ENCODE data around the gene NTN5. TPM values are rescaled to one million over a fixed set of nuclear protein-coding genes. Genes with fewer than 3 reads are reported as not detected.
A peak's percentile ranks its signal among the peaks of the same experiment; 100 is the strongest.
"Not testable (repeated sequence)": the region's sequence is repeated elsewhere in the genome, so short reads cannot be mapped to it uniquely, and the experiment has no call there.

Gene NTN5
- total RNA-seq, 6 experiments from 2014 or later, result 0.12 to 0.23 (median 0.18) TPM; not detected in 2

GRCh38 chr19:48634036-48634342 lies 38.8 kb downstream of the NTN5 start:
- Mint-ChIP-seq H3K36me3 (ENCODE audit: low read depth) (no peaks in the 10 kb centered on the region), H3K9me3 (no peaks in the 10 kb centered on the region), H3K27me3 (ENCODE audit: insufficient read depth) (peaks cover 9% of the 10 kb centered on the region; the same call in 1 of the 2 replicates), H3K4me1 (ENCODE audit: low read depth) (peaks cover 51% of the 10 kb centered on the region), H3K4me3 (peak overlapping the region; percentile 67), H3K27ac (peak overlapping the region; percentile 86)
- TF ChIP-seq CTCF (IDR thresholded peaks at IDR 0.05), result no peak
- DNase-seq, result no peak

- no peak for DNase-seq
- Mint-ChIP-seq H3K9me3 (no peaks in the 10 kb centered on the region), H3K36me3 (ENCODE audit: low read depth) (no peaks in the 10 kb centered on the region), H3K4me3 (peak overlapping the region; percentile 67; the same call in 1 of the 2 replicates), H3K27ac (peak overlapping the region; percentile 51), H3K4me1 (ENCODE audit: low read depth) (peaks cover 47% of the 10 kb centered on the region), H3K27me3 (ENCODE audit: insufficient read depth) (peaks cover 3% of the 10 kb centered on the region; the same call in 1 of the 2 replicates)
- TF ChIP-seq CTCF (IDR thresholded peaks at IDR 0.05), result no peak
Measured at GRCh38 chr19:48633148-48634035, 39.4 kb downstream of the NTN5 start.

- H3K27ac Mint-ChIP-seq, result peak overlapping the region; percentile 51
- H3K4me3 Mint-ChIP-seq, result no peak overlapping the region
- H3K27me3 Mint-ChIP-seq (ENCODE audit: insufficient read depth), result peaks cover 3% of the 10 kb centered on the region; the same call in 1 of the 2 replicates
- peaks cover 41% of the 10 kb centered on the region for H3K4me1 Mint-ChIP-seq (ENCODE audit: low read depth)
- no peaks in the 10 kb centered on the region for H3K36me3 Mint-ChIP-seq (ENCODE audit: low read depth)
- H3K9me3 Mint-ChIP-seq, result no peaks in the 10 kb centered on the region
- peak; percentile 53 for DNase-seq
- TF ChIP-seq CTCF (IDR thresholded peaks at IDR 0.05), result no peak
Measured at GRCh38 chr19:48632692-48633147, 40.1 kb downstream of the NTN5 start.

GRCh38 chr19:48632286-48632685 lies 40.5 kb downstream of the NTN5 start:
- not testable (repeated sequence) for H3K27me3 Mint-ChIP-seq (ENCODE audit: insufficient read depth); H3K36me3 Mint-ChIP-seq (ENCODE audit: low read depth); DNase-seq; H3K4me3 Mint-ChIP-seq; H3K9me3 Mint-ChIP-seq
- peak overlapping the region; percentile 51 for H3K27ac Mint-ChIP-seq
- peaks cover 37% of the 10 kb centered on the region for H3K4me1 Mint-ChIP-seq (ENCODE audit: low read depth)

- no peak for TF ChIP-seq CTCF (IDR thresholded peaks at IDR 0.05)
- 0 out of 2 replicates have a peak overlapping the region, but pooled peaks have one; percentile 11 for H3K27ac Mint-ChIP-seq
- no peak overlapping the region for H3K4me3 Mint-ChIP-seq
- no peaks in the 10 kb centered on the region for H3K9me3 Mint-ChIP-seq
- peaks cover 2% of the 10 kb centered on the region for H3K27me3 Mint-ChIP-seq (ENCODE audit: insufficient read depth)
- H3K36me3 Mint-ChIP-seq (ENCODE audit: low read depth), result no peaks in the 10 kb centered on the region
- DNase-seq, result peak; percentile 34
- peaks cover 36% of the 10 kb centered on the region for H3K4me1 Mint-ChIP-seq (ENCODE audit: low read depth)
Measured at GRCh38 chr19:48631225-48631624, 41.6 kb downstream of the NTN5 start.

Data from HFFc6 (cell line).